Effector memory CD8-positive, alpha-beta T cell (primary cell): ENCODE measurements around the gene LHFPL3.

Experiments used
- ATAC-seq: fragments of 150-1000 bp; cut with Tn5 transposase; replicated peaks from 2 replicates; pipeline ENCODE4 v1.10.0; 2021; ENCODE audit warnings: mild to moderate bottlenecking, moderate library complexity
- DNase-seq, 3 experiments: peaks; one replicate each; pipeline ENCODE4 v3.0.0; 2021
- H3K27ac Mint-ChIP-seq, 2 donors: one replicate each; pipeline ENCODE4 v1.8.0; 2022; ENCODE audit warnings: mild to moderate bottlenecking in 2 of 2, mixed read lengths in 2 of 2, moderate library complexity in 2 of 2
- H3K27me3 Mint-ChIP-seq, 2 donors: one replicate each; pipeline ENCODE4 v1.8.0; 2022; ENCODE audit warnings: mixed read lengths in 2 of 2
- H3K36me3 Mint-ChIP-seq: one replicate; pipeline ENCODE4 v1.8.0; 2022; ENCODE audit warnings: mild to moderate bottlenecking, moderate library complexity, mixed read lengths; ENCODE audit not compliant: insufficient read depth
- H3K4me1 Mint-ChIP-seq, 2 donors: one replicate each; pipeline ENCODE4 v1.8.0; 2022; ENCODE audit warnings: low read depth in 2 of 2, mixed read lengths in 2 of 2
- H3K4me3 Mint-ChIP-seq, 2 donors: one replicate each; pipeline ENCODE4 v1.8.0; 2022; ENCODE audit warnings: mild to moderate bottlenecking in 2 of 2, mixed read lengths in 2 of 2, moderate library complexity in 2 of 2
- H3K9me3 Mint-ChIP-seq, 2 donors: one replicate each; pipeline ENCODE4 v1.8.0; 2022; ENCODE audit warnings: mixed read lengths in 2 of 2

Gene LHFPL3

GRCh38 chr7:104388222-104388621 lies 59.8 kb downstream of the LHFPL3 start:
- no peaks in the 10 kb centered on the region for H3K36me3 Mint-ChIP-seq
- H3K27ac Mint-ChIP-seq, result no peak overlapping the region
- DNase-seq (no peak), ATAC-seq (no peak)
- H3K9me3 Mint-ChIP-seq, result peaks cover 2 to 13% of the 10 kb centered on the region in 2 donors
- no peaks in the 10 kb centered on the region for H3K4me1 Mint-ChIP-seq
- H3K27me3 Mint-ChIP-seq, result no peaks in the 10 kb centered on the region
- no peak overlapping the region for H3K4me3 Mint-ChIP-seq

- no peak overlapping the region for H3K27ac Mint-ChIP-seq
- no peak overlapping the region for H3K4me3 Mint-ChIP-seq
- H3K36me3 Mint-ChIP-seq, result peaks cover 4% of the 10 kb centered on the region
- ATAC-seq (no peak), DNase-seq (no peak)
- H3K9me3 Mint-ChIP-seq, result peaks cover 0 to 8% of the 10 kb centered on the region in 2 donors
- H3K27me3 Mint-ChIP-seq, result peaks cover 0 to 19% of the 10 kb centered on the region in 2 donors
- no peaks in the 10 kb centered on the region for H3K4me1 Mint-ChIP-seq
Observed at GRCh38 chr7:104395162-104395561, 66.8 kb downstream of the LHFPL3 start.

GRCh38 chr7:104397442-104397841 lies 69.0 kb downstream of the LHFPL3 start:
- no peak for DNase-seq
- peaks cover 0 to 19% of the 10 kb centered on the region in 2 donors for H3K27me3 Mint-ChIP-seq
- H3K4me3 Mint-ChIP-seq, result no peak overlapping the region
- H3K4me1 Mint-ChIP-seq, result no peaks in the 10 kb centered on the region
- peaks cover 4% of the 10 kb centered on the region for H3K36me3 Mint-ChIP-seq
- no peak for ATAC-seq
- peaks cover 0 to 6% of the 10 kb centered on the region in 2 donors for H3K9me3 Mint-ChIP-seq
- no peak overlapping the region for H3K27ac Mint-ChIP-seq

- Mint-ChIP-seq H3K27ac (no peak overlapping the region), H3K4me1 (no peaks in the 10 kb centered on the region), H3K27me3 (no peaks in the 10 kb centered on the region), H3K9me3 (peaks cover 4 to 15% of the 10 kb centered on the region in 2 donors), H3K4me3 (no peak overlapping the region), H3K36me3 (no peaks in the 10 kb centered on the region)
- ATAC-seq, result no peak
- no peak for DNase-seq
Observed at GRCh38 chr7:104408371-104408770, 80.0 kb downstream of the LHFPL3 start.

GRCh38 chr7:104410742-104411141 lies 82.3 kb downstream of the LHFPL3 start:
- no peaks in the 10 kb centered on the region for H3K27me3 Mint-ChIP-seq
- no peak for ATAC-seq
- no peak for DNase-seq
- H3K4me3 Mint-ChIP-seq, result no peak overlapping the region
- peaks cover 4 to 15% of the 10 kb centered on the region in 2 donors for H3K9me3 Mint-ChIP-seq
- no peak overlapping the region for H3K27ac Mint-ChIP-seq
- H3K36me3 Mint-ChIP-seq, result no peaks in the 10 kb centered on the region
- no peaks in the 10 kb centered on the region for H3K4me1 Mint-ChIP-seq

- Mint-ChIP-seq H3K4me1 (no peaks in the 10 kb centered on the region), H3K27ac (no peak overlapping the region), H3K4me3 (no peak overlapping the region), H3K9me3 (peaks cover 4 to 8% of the 10 kb centered on the region in 2 donors), H3K36me3 (no peaks in the 10 kb centered on the region), H3K27me3 (no peaks in the 10 kb centered on the region)
- ATAC-seq (no peak), DNase-seq (no peak)
Observed at GRCh38 chr7:104412911-104413310, 84.5 kb downstream of the LHFPL3 start.

GRCh38 chr7:104414216-104414615 lies 85.8 kb downstream of the LHFPL3 start:
- H3K27ac Mint-ChIP-seq, result no peak overlapping the region

GRCh38 chr7:104415700-104416099 lies 87.3 kb downstream of the LHFPL3 start:
- Mint-ChIP-seq H3K36me3 (no peaks in the 10 kb centered on the region), H3K27me3 (no peaks in the 10 kb centered on the region), H3K4me3 (no peak overlapping the region), H3K4me1 (no peaks in the 10 kb centered on the region), H3K27ac (no peak overlapping the region), H3K9me3 (no peaks in the 10 kb centered on the region)
- no peak for DNase-seq
- no peak for ATAC-seq

More at GRCh38 chr7:104414216-104414615, 85.8 kb downstream of the LHFPL3 start:
- no peak for ATAC-seq
- Mint-ChIP-seq H3K4me1 (no peaks in the 10 kb centered on the region), H3K27me3 (no peaks in the 10 kb centered on the region), H3K4me3 (no peak overlapping the region), H3K9me3 (no peaks in the 10 kb centered on the region), H3K36me3 (no peaks in the 10 kb centered on the region)
- DNase-seq, result no peak

- H3K27ac Mint-ChIP-seq, result no peak overlapping the region
- no peak overlapping the region for H3K4me3 Mint-ChIP-seq
- no peaks in the 10 kb centered on the region for H3K36me3 Mint-ChIP-seq
- H3K4me1 Mint-ChIP-seq, result no peaks in the 10 kb centered on the region
- DNase-seq, result no peak
- H3K27me3 Mint-ChIP-seq, result no peaks in the 10 kb centered on the region
- no peaks in the 10 kb centered on the region for H3K9me3 Mint-ChIP-seq
- ATAC-seq, result no peak
Observed at GRCh38 chr7:104416866-104417393, 88.5 kb downstream of the LHFPL3 start.

GRCh38 chr7:104431930-104432329 lies 103.5 kb downstream of the LHFPL3 start:
- Mint-ChIP-seq H3K4me3 (no peak overlapping the region), H3K4me1 (no peaks in the 10 kb centered on the region), H3K27ac (no peak overlapping the region), H3K36me3 (no peaks in the 10 kb centered on the region), H3K27me3 (no peaks in the 10 kb centered on the region), H3K9me3 (peaks cover under 1 to 6% of the 10 kb centered on the region in 2 donors)
- no peak for DNase-seq
- ATAC-seq, result no peak

- no peak for DNase-seq
- Mint-ChIP-seq H3K4me3 (no peak overlapping the region), H3K27me3 (no peaks in the 10 kb centered on the region), H3K36me3 (no peaks in the 10 kb centered on the region), H3K4me1 (no peaks in the 10 kb centered on the region), H3K9me3 (peaks cover 0 to 6% of the 10 kb centered on the region in 2 donors), H3K27ac (no peak overlapping the region)
- ATAC-seq, result no peak
Observed at GRCh38 chr7:104434129-104434528, 105.7 kb downstream of the LHFPL3 start.

- no peak overlapping the region for H3K27ac Mint-ChIP-seq
- H3K36me3 Mint-ChIP-seq, result no peaks in the 10 kb centered on the region
- H3K4me3 Mint-ChIP-seq, result no peak overlapping the region
- no peaks in the 10 kb centered on the region for H3K27me3 Mint-ChIP-seq
- ATAC-seq, result no peak
- peaks cover 0 to 2% of the 10 kb centered on the region in 2 donors for H3K9me3 Mint-ChIP-seq
- DNase-seq, result no peak
- no peaks in the 10 kb centered on the region for H3K4me1 Mint-ChIP-seq
Observed at GRCh38 chr7:104442481-104442880, 114.1 kb downstream of the LHFPL3 start.

- ATAC-seq (no peak), DNase-seq (no peak)
- H3K4me1 Mint-ChIP-seq, result no peaks in the 10 kb centered on the region
- H3K4me3 Mint-ChIP-seq, result no peak overlapping the region
- H3K27me3 Mint-ChIP-seq, result no peaks in the 10 kb centered on the region
- H3K9me3 Mint-ChIP-seq, result peaks cover 0 to 2% of the 10 kb centered on the region in 2 donors
- H3K36me3 Mint-ChIP-seq, result no peaks in the 10 kb centered on the region
- H3K27ac Mint-ChIP-seq, result no peak overlapping the region
Observed at GRCh38 chr7:104444017-104444416, 115.6 kb downstream of the LHFPL3 start.

- H3K9me3 Mint-ChIP-seq, result peaks cover 0 to 2% of the 10 kb centered on the region in 2 donors
- ATAC-seq (no peak), DNase-seq (no peak)
- H3K4me1 Mint-ChIP-seq, result no peaks in the 10 kb centered on the region
- no peak overlapping the region for H3K4me3 Mint-ChIP-seq
- no peak overlapping the region for H3K27ac Mint-ChIP-seq
- H3K36me3 Mint-ChIP-seq, result no peaks in the 10 kb centered on the region
- no peaks in the 10 kb centered on the region for H3K27me3 Mint-ChIP-seq
Observed at GRCh38 chr7:104445393-104445792, 117.0 kb downstream of the LHFPL3 start.

GRCh38 chr7:104450861-104451260 lies 122.5 kb downstream of the LHFPL3 start:
- H3K27ac Mint-ChIP-seq, result no peak overlapping the region
- H3K9me3 Mint-ChIP-seq, result no peaks in the 10 kb centered on the region
- H3K4me3 Mint-ChIP-seq, result no peak overlapping the region
- no peaks in the 10 kb centered on the region for H3K36me3 Mint-ChIP-seq
- no peak for ATAC-seq
- H3K4me1 Mint-ChIP-seq, result no peaks in the 10 kb centered on the region
- no peak for DNase-seq
- no peaks in the 10 kb centered on the region for H3K27me3 Mint-ChIP-seq
